ENCODE measurements around the gene LCN10. TPM values are rescaled to one million over a fixed set of nuclear protein-coding genes. Genes with fewer than 3 reads are reported as not detected.

The LCN10 gene
- total RNA-seq (2022) = not detected in 2 replicates
- not detected for Bru-seq, nascent RNA
- not detected for BruChase-seq, experiment 1, labeled RNA remaining after a 2-hour chase
- BruChase-seq, experiment 2, labeled RNA remaining after a 6-hour chase = not detected
- long read RNA-seq = 0 reads

DNA sequence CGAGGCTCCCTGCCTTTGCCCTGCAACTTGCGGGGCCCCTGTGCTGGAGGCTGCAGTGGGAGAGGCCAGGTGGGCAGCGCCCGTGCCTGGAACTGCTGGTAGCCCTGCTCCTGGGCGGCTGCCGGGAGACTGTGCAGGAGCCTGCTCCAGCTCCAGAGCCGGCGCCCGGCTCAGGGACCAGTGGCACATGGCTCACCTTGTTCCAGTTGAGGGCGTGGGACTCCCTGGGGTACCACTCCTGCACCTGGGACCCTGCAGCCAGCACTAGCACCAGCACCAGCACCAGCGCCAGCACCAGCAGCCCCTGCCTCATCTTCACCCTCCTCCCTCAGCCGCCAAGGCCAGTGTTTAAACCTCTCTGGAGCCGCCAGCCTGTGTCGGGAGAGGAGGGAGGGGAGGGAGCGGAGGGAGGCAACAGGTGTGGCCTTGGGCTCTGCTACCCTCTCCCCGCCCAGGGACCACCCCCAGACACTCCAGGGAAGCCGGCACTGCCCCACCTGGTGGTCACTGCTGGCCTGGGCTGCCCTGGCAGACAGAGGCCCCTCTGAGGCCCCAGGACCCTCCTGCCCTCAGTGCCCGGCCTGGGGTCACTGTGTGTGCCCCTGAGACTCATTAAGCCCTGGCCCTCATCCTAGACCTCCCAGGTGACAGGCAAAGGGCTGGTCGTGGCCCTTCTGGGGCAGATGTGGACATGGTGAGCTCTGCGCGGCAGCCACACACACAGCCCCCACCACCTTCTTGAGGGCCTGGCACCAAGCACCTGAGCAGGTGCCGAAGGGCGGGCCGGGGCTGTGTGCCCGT, at the start of gene LCN10:
LCN10 (minus strand) TSS at position 350 of the 801 bp plus-strand sequence; CDS start at position 313, 37 bp downstream.
- Mint-ChIP-seq H3K27ac (ENCODE audit: unreplicated experiment) (no peak within 1 kb of the TSS), H3K4me3 (ENCODE audit: unreplicated experiment) (no peak within 1 kb of the TSS), H3K27me3 (ENCODE audit: insufficient read depth, unreplicated experiment) (no peaks in the 10 kb centered on the region), H3K36me3 (ENCODE audit: insufficient read depth, unreplicated experiment) (no peaks in the 10 kb centered on the region), H3K9me3 (ENCODE audit: unreplicated experiment) (no peaks in the 10 kb centered on the region), H3K4me1 (ENCODE audit: low read depth, unreplicated experiment) (no peaks in the 10 kb centered on the region)
- POLR2A ChIA-PET = interaction anchor here (0.6 kb wide), 1 partner anchor 75 kb away, joined by 3 read pairs; no protein-coding TSS in a partner anchor
- TF ChIP-seq, protein P1, sequence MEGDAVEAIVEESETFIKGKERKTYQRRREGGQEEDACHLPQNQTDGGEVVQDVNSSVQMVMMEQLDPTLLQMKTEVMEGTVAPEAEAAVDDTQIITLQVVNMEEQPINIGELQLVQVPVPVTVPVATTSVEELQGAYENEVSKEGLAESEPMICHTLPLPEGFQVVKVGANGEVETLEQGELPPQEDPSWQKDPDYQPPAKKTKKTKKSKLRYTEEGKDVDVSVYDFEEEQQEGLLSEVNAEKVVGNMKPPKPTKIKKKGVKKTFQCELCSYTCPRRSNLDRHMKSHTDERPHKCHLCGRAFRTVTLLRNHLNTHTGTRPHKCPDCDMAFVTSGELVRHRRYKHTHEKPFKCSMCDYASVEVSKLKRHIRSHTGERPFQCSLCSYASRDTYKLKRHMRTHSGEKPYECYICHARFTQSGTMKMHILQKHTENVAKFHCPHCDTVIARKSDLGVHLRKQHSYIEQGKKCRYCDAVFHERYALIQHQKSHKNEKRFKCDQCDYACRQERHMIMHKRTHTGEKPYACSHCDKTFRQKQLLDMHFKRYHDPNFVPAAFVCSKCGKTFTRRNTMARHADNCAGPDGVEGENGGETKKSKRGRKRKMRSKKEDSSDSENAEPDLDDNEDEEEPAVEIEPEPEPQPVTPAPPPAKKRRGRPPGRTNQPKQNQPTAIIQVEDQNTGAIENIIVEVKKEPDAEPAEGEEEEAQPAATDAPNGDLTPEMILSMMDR (IDR thresholded peaks at IDR 0.05; ENCODE audit: insufficient read depth in 1 of 2, low read depth in 1 of 2, low read length in 1 of 2, severe bottlenecking in 1 of 2, unreplicated experiment in 1 of 2) = peak; percentile 52 to 79
- Histone ChIP-seq H3K4me3 (ENCODE audit: low read depth, low read length) (no peak within 1 kb of the TSS), H3K4me1 (no peaks in the 10 kb centered on the region), H3K27me3 (replicated peaks; ENCODE audit: control insufficient read depth, insufficient read depth, low read length) (no peaks in the 10 kb centered on the region), H3K9me3 (no peaks in the 10 kb centered on the region), H3K36me3 (ENCODE audit: control insufficient read depth, insufficient read depth, low read length) (no peaks in the 10 kb centered on the region)
- peak in 1 of 2 experiments; percentile 74 for DNase-seq
- no TSS peak for BruUV-seq (replicated peaks)
- CTCF ChIA-PET = interaction anchor here (1.0 kb wide), 1 partner anchor 15 kb away, joined by 4 read pairs; no protein-coding TSS in a partner anchor
- intact Hi-C loops (cut with micrococcal nuclease; ENCODE audit: unreplicated experiment) = no loop called here

DNA sequence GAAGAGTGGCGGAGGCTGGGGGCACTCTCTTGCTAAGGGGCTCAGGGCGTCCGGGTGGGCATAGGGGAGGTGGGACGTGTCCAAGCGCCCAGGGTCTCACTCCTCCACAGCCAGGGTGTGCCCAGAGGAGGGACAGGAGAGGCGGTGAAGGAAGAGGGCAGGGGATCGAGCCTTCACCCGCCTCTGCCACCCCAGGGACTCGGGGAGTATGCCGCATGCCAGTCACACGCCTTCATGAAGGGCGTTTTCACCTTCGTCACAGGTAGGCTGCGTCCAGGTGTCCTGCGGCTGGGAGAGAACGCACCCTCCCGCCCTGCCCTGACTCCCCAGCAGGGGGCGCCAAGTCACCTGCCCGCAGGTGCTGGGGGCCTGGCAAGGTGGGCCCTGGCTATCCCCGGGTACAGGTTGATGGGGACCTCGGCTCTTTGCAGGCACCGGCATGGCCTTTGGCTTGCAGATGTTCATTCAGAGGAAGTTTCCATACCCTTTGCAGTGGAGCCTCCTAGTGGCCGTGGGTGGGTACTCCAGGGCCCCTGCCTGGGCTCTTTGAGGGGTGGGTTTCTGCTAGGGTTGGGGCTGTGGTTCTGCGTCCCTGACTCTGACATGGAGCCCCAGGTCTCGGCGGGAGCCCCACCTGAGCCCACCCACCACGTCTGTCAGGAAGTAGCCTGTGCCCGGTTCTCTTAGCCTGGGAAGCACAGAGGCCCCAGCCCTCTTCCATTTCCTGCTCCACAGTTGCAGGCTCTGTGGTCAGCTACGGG, 49.0 kb upstream of the LCN10 start:
- intact Hi-C loops (cut with micrococcal nuclease; ENCODE audit: unreplicated experiment) = loop anchor here (1.0 to 10.0 kb wide), 4 partner anchors 10 to 453 kb away; partner anchors contain the start of genes SEC16A and TUBB4B
- H3K9me3 ChIP-seq = no peaks in the 10 kb centered on the region
- TF ChIP-seq, protein P1 (IDR thresholded peaks at IDR 0.05; ENCODE audit: insufficient read depth in 1 of 2, low read depth in 1 of 2, low read length in 1 of 2, severe bottlenecking in 1 of 2, unreplicated experiment in 1 of 2) = peak; percentile 96 to 100
- H3K4me3 ChIP-seq (ENCODE audit: low read depth, low read length) = peak overlapping the region; percentile 98
- peaks cover 44% of the 10 kb centered on the region for H3K4me1 Mint-ChIP-seq (ENCODE audit: low read depth, unreplicated experiment)
- H3K36me3 Mint-ChIP-seq (ENCODE audit: insufficient read depth, unreplicated experiment) = peaks cover 39% of the 10 kb centered on the region
- peak overlapping the region; percentile 68 for H3K4me3 Mint-ChIP-seq (ENCODE audit: unreplicated experiment)
- H3K36me3 ChIP-seq (ENCODE audit: control insufficient read depth, insufficient read depth, low read length) = peaks cover 10% of the 10 kb centered on the region
- BruUV-seq (replicated peaks) = no TSS peak
- ChIA-PET POLR2A (no interaction called here), CTCF (interaction anchor here (1.2 to 1.4 kb wide), 3 partner anchors 8 to 51 kb away, joined by 4 to 24 read pairs (median 4); partner anchors contain the start of gene AJM1)
- peaks cover 53% of the 10 kb centered on the region for H3K4me1 ChIP-seq
- H3K27me3 ChIP-seq (replicated peaks; ENCODE audit: control insufficient read depth, insufficient read depth, low read length) = no peaks in the 10 kb centered on the region
- no peaks in the 10 kb centered on the region for H3K27me3 Mint-ChIP-seq (ENCODE audit: insufficient read depth, unreplicated experiment)
- DNase-seq = peak; percentile 83 to 84
- peak overlapping the region; percentile 84 for H3K27ac Mint-ChIP-seq (ENCODE audit: unreplicated experiment)
- no peaks in the 10 kb centered on the region for H3K9me3 Mint-ChIP-seq (ENCODE audit: unreplicated experiment)
